GM12878 (cell line): ENCODE measurements around the gene NEBL. TPM values are rescaled to one million over a fixed set of nuclear protein-coding genes. Genes with fewer than 3 reads are reported as not detected.

Experiments
- ATAC-seq: fragments of 200-7000 bp; cut with Tn5 transposase; 3 replicates; pipeline ENCODE4 v1.9.1; 2020; ENCODE audit warnings: mild to moderate bottlenecking, moderate library complexity
- BruUV-seq: library from RNA; stranded (reverse); fragments of 400-500 nt; replicated peaks from 2 replicates; lab custom pipeline; 2021; lab: Mats Ljungman, UMichigan
- CTCF ChIA-PET: fragments of 300-600 bp; sonication (Branson Sonifier 250); formaldehyde crosslinking; extraction: SDS; loops from one replicate; lab custom pipeline; 2021; ENCODE audit warnings: inconsistent platforms; lab: Yijun Ruan, JAX
- POLR2A ChIA-PET: fragments of 350-600 bp; formaldehyde crosslinking; extraction: SDS; loops from one replicate; lab custom pipeline; 2021; ENCODE audit warnings: inconsistent platforms; lab: Charles Lee
- RAD21 ChIA-PET: fragments of 300-600 bp; sonication (Branson Sonifier 250); formaldehyde crosslinking; loops from one replicate; lab custom pipeline; 2023; ENCODE audit warnings: antibody characterized with exemption; ENCODE audit not compliant: unreplicated experiment; lab: Charles Lee
- SMC1A ChIA-PET: fragments of 300-600 bp; sonication (Branson Sonifier 250); formaldehyde crosslinking; loops from one replicate; lab custom pipeline; 2023; ENCODE audit not compliant: unreplicated experiment, uncharacterized antibody; lab: Charles Lee
- DNase-seq: peaks from one replicate; pipeline ENCODE4 v3.0.0-alpha.2; 2011; ENCODE audit warnings: low read depth, low spot score
- FAIRE-seq: peaks from 3 replicates; lab custom pipeline; 2011; peaks lifted over from hg19 to GRCh38; lab: Jason Lieb, UNC
- H2AFZ ChIP-seq: 2 replicates; pipeline ENCODE4 v1.6.0; 2011; ENCODE audit warnings: low read depth, low read length, control low read depth; ENCODE audit not compliant: control insufficient read depth
- H3K27ac ChIP-seq: 2 replicates; pipeline ENCODE4 v1.5.1; 2011; ENCODE audit warnings: control low read depth; ENCODE audit not compliant: control insufficient read depth, insufficient read depth
- H3K27me3 ChIP-seq, 2 experiments: replicated peaks in 1 of 2; 2 replicates each; pipeline versions ENCODE4 v1.6.0 to v1.6.1; 2011; ENCODE audit warnings: low read length in 1 of 2; ENCODE audit not compliant: control insufficient read depth in 2 of 2, insufficient read depth in 2 of 2
- H3K36me3 ChIP-seq, 2 experiments: 2 replicates each; pipeline ENCODE4 v1.5.1; 2011; ENCODE audit warnings: low read length in 1 of 2; ENCODE audit not compliant: control insufficient read depth in 2 of 2, insufficient read depth in 2 of 2
- H3K4me1 ChIP-seq: 2 replicates; pipeline ENCODE4 v1.6.1; 2011; ENCODE audit warnings: mild to moderate bottlenecking, low read length, moderate library complexity, mixed read lengths; ENCODE audit not compliant: control insufficient read depth, insufficient read depth
- H3K4me2 ChIP-seq: 2 replicates; pipeline ENCODE4 v1.6.0; 2011; ENCODE audit warnings: control low read depth; ENCODE audit not compliant: control insufficient read depth, insufficient read depth
- H3K4me3 ChIP-seq: fragments of 200-600 bp; sonication (generic); 2 replicates; pipeline ENCODE4 v1.5.1; 2016
- H3K79me2 ChIP-seq: 2 replicates; pipeline ENCODE4 v1.6.0; 2011; ENCODE audit warnings: low read length; ENCODE audit not compliant: control insufficient read depth, insufficient read depth
- H3K9ac ChIP-seq: 2 replicates; pipeline ENCODE4 v1.8.0; 2011; ENCODE audit warnings: low read length, control low read depth, mixed read lengths; ENCODE audit not compliant: control insufficient read depth, insufficient read depth
- H3K9me3 ChIP-seq: replicated peaks from 3 replicates; pipeline ENCODE4 v1.5.1; 2011; ENCODE audit warnings: mild to moderate bottlenecking, low read length; ENCODE audit not compliant: control insufficient read depth, insufficient read depth
- H4K20me1 ChIP-seq: 2 replicates; pipeline ENCODE4 v1.6.0; 2011; ENCODE audit not compliant: control insufficient read depth, insufficient read depth
- BCL11A ChIP-seq: IDR thresholded peaks from 2 replicates; pipeline ENCODE4 v1.6.1; 2011; ENCODE audit warnings: low read depth, low read length
- EP300 ChIP-seq, 2 experiments: fragments of 150-350 bp in 1 of 2; IDR thresholded peaks; 2 replicates each; pipeline ENCODE4 v1.6.1; 2011 to 2012; ENCODE audit warnings: low read depth in 2 of 2, low read length in 2 of 2, borderline replicate concordance in 1 of 2, improper control_type of control experiment in 1 of 2, inconsistent platforms in 1 of 2; ENCODE audit not compliant: control insufficient read depth in 1 of 2
- KDM1A ChIP-seq: fragments of 200-600 bp; sonication (generic); IDR thresholded peaks from 2 replicates; pipeline ENCODE4 v1.6.1; 2016; ENCODE audit warnings: borderline replicate concordance
- NR2C1 ChIP-seq: fragments of 450-650 bp; IDR thresholded peaks from 2 replicates; pipeline ENCODE4 v1.6.1; 2017; ENCODE audit warnings: antibody characterized with exemption, mild to moderate bottlenecking, moderate library complexity
- PAX5 ChIP-seq: IDR thresholded peaks from 2 replicates; pipeline ENCODE4 v1.6.1; 2011; ENCODE audit warnings: low read depth, low read length, borderline replicate concordance
- PAX8 ChIP-seq: fragments of 450-650 bp; IDR thresholded peaks from 2 replicates; pipeline ENCODE4 v1.6.1; 2017; ENCODE audit warnings: mild to moderate bottlenecking, moderate library complexity
- RB1 ChIP-seq: fragments of 450-650 bp; formaldehyde crosslinking; IDR thresholded peaks from 2 replicates; pipeline ENCODE4 v1.6.1; 2017; ENCODE audit warnings: mild to moderate bottlenecking, borderline replicate concordance
- TBL1XR1 ChIP-seq: IDR thresholded peaks from 2 replicates; pipeline ENCODE4 v1.6.1; 2012; ENCODE audit warnings: low read depth, low read length, improper control_type of control experiment
- WGBS: methylation state at CpG from one replicate; pipeline ENCODE4 v1.1.6; 2016; ENCODE audit warnings: low lambda C conversion rate; ENCODE audit not compliant: insufficient replicate concordance, insufficient coverage; ENCODE audit errors: missing lambda C conversion rate; 5-methylcytosine and 5-hydroxymethylcytosine counted together
- in situ Hi-C: fragments of 300-500 bp; cut with MboI; formaldehyde crosslinking; loops from 9 replicates; pipeline ENCODE4 v1.14.3; 2018; ENCODE audit warnings: mixed read lengths
- intact Hi-C: fragments of 100-400 bp; cut with micrococcal nuclease; formaldehyde crosslinking; loops from one replicate; pipeline ENCODE4 v1.14.2; 2022; ENCODE audit not compliant: unreplicated experiment
- polyA plus RNA-seq, 11 experiments: library from polyadenylated mRNA; depleted of rRNA in 4 of 11; unstranded in 6 of 11; stranded (reverse) in 5 of 11; fragments of >200 nt; fragmentation: Nextera tagmentation in 4 of 11; fragmentation: Illumina TruSeq in 1 of 11; extraction: Ambion mirVana in 4 of 11; extraction: Trizol in 1 of 11; gene quantifications; 1 replicate in 1 of 11; 2 replicates in 10 of 11; pipeline versions ENCODE4 v1.2.1 to v1.2.3, GENCODE V29; 2011 to 2016; ENCODE audit warnings: inconsistent platforms in 2 of 11, missing spikeins in 2 of 11, low read depth in 1 of 11
- total RNA-seq, 4 experiments: library from RNA; depleted of rRNA in 3 of 4; stranded (reverse); fragments of >200 nt in 3 of 4; fragmentation: Illumina TruSeq in 1 of 4; extraction: Trizol in 1 of 4; gene quantifications; 2 replicates each; pipeline versions ENCODE4 v1.2.1 to v1.2.3, GENCODE V29; 2013 to 2021
- TF ChIP-seq, protein P1 (sequence below): IDR thresholded peaks from 2 replicates; pipeline ENCODE4 v1.6.1; 2011; ENCODE audit warnings: borderline replicate concordance, low read depth, mild to moderate bottlenecking, moderate library complexity, mixed read lengths, low read length; ENCODE audit not compliant: insufficient read depth; ENCODE audit errors: extremely low read length

The NEBL gene
- total and polyA plus RNA-seq, 10 of the 15 experiments (the other 5 are each of a cell fraction or from before 2014, with no cell fraction given): 0.04 to 0.56 (median 0.11) TPM; not detected in 6

DNA sequence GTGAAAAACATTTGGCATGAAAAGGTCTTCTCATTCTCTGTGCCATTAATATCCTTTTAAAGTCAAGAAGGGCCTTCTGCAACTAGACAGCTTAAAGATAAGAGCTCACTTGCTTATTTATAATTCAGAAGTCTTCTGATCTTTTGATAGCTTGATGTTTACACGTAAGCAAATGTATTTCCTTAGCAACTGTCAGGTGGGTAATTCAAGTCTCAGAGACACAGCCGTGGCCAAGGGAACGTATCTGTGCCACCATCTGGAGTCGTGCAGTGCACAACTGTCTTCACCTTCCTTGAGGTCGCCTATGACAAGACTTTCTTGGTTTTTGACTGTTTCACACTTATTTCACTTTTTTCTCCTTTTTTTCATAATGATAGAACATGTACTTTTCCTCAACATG, 4.0 kb upstream of the NEBL start:
- in situ Hi-C loops: no loop called here
- TF ChIP-seq NR2C1: no peak
- TF ChIP-seq, protein P1, sequence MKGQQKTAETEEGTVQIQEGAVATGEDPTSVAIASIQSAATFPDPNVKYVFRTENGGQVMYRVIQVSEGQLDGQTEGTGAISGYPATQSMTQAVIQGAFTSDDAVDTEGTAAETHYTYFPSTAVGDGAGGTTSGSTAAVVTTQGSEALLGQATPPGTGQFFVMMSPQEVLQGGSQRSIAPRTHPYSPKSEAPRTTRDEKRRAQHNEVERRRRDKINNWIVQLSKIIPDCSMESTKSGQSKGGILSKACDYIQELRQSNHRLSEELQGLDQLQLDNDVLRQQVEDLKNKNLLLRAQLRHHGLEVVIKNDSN: no peak
- no peak for TF ChIP-seq EP300 (IDR thresholded peaks at IDR 0.05; ENCODE audit: borderline replicate concordance in 1 of 2, control insufficient read depth in 1 of 2, low read depth in 2 of 2, low read length in 2 of 2)
- no peak for TF ChIP-seq TBL1XR1
- no peak for TF ChIP-seq BCL11A
- TF ChIP-seq RB1: no peak
- TF ChIP-seq PAX8: no peak
- TF ChIP-seq PAX5: no peak
- no peak for TF ChIP-seq KDM1A
- H4K20me1 ChIP-seq: no peaks in the 10 kb centered on the region
- H2AFZ ChIP-seq: no peak overlapping the region
- POLR2A ChIA-PET: no interaction called here
- no peaks in the 10 kb centered on the region for H3K36me3 ChIP-seq
- SMC1A ChIA-PET: no interaction called here
- no peak for FAIRE-seq
- 15% methylated on average over 5 of the region's 5 CpGs for WGBS
- no peak overlapping the region for H3K4me2 ChIP-seq
- CTCF ChIA-PET: interaction anchor here (0.6 kb wide), 1 partner anchor 1219 kb away, joined by 3 read pairs; no protein-coding TSS in a partner anchor
- RAD21 ChIA-PET: no interaction called here
- no peak for ATAC-seq
- H3K9ac ChIP-seq: no peak overlapping the region
- H3K27me3 ChIP-seq: no peaks in the 10 kb centered on the region
- no peaks in the 10 kb centered on the region for H3K79me2 ChIP-seq
- H3K9me3 ChIP-seq: no peaks in the 10 kb centered on the region
- intact Hi-C loops: no loop called here
- H3K27ac ChIP-seq: no peak overlapping the region
- BruUV-seq: no TSS peak
- DNase-seq: no peak
- H3K4me3 ChIP-seq: no peak overlapping the region
- no peaks in the 10 kb centered on the region for H3K4me1 ChIP-seq
